Adrenal gland (tissue), 5 donors: ENCODE data around the gene CELA3B.

Source experiments
- CTCF ChIP-seq, 6 experiments: fragments of 450-650 bp in 4 of 6; fragments of 200-600 bp in 2 of 6; sonication (generic) in 1 of 6; IDR thresholded peaks; 1 replicate in 5 of 6; 2 replicates in 1 of 6; pipeline versions ENCODE4 v1.5.1 to v1.8.0; 2016 to 2021; ENCODE audit warnings: antibody characterized with exemption in 6 of 6, mild to moderate bottlenecking in 2 of 6, moderate library complexity in 1 of 6
- POLR2A ChIP-seq, 2 donors: fragments of 450-650 bp; IDR thresholded peaks; one replicate each; pipeline ENCODE4 v1.6.1; 2017; ENCODE audit warnings: antibody characterized with exemption in 2 of 2, mild to moderate bottlenecking in 2 of 2, moderate library complexity in 1 of 2
- donor health status: DM: no; HTN: no; CAD: no.

- TF ChIP-seq POLR2A (IDR thresholded peaks at IDR 0.05) (no peak), CTCF (IDR thresholded peaks at IDR 0.05) (no peak)
Observed at GRCh38 chr1:21950734-21951133, 26.1 kb upstream of the CELA3B start.
